Right lobe of liver (tissue), 6 donors: ENCODE measurements around the gene PCNX3. TPM values are rescaled to one million over a fixed set of nuclear protein-coding genes. Genes with fewer than 3 reads are reported as not detected.

Experiments used
- ATAC-seq, 4 donors: fragments of 200-7000 bp; cut with Tn5 transposase; one replicate each; pipeline ENCODE4 v1.9.1; 2020; ENCODE audit warnings: mild to moderate bottlenecking in 4 of 4, moderate library complexity in 4 of 4
- DNase-seq, 3 donors: peaks; one replicate each; pipeline ENCODE4 v3.0.0-alpha.2; 2020
- H3K27ac ChIP-seq, 3 donors: fragments of 200-600 bp; one replicate each; pipeline ENCODE4 v1.8.0; 2022
- H3K27me3 ChIP-seq, 2 donors: fragments of 200-600 bp; one replicate each; pipeline ENCODE4 v1.8.0; 2022
- H3K36me3 ChIP-seq, 4 donors: fragments of 200-600 bp; sonication (generic) in 1 of 4; one replicate each; pipeline versions ENCODE4 v1.5.1 to v1.8.0; 2017 to 2022; ENCODE audit warnings: control low read depth in 1 of 4
- H3K4me1 ChIP-seq, 4 donors: fragments of 200-600 bp; sonication (generic) in 1 of 4; one replicate each; pipeline versions ENCODE4 v1.5.1 to v1.8.0; 2017 to 2022; ENCODE audit warnings: control low read depth in 1 of 4
- H3K4me3 ChIP-seq, 3 donors: fragments of 200-600 bp; one replicate each; pipeline ENCODE4 v1.8.0; 2022
- H3K9me3 ChIP-seq, 4 donors: fragments of 200-600 bp; sonication (generic) in 1 of 4; one replicate each; pipeline versions ENCODE4 v1.5.1 to v1.8.0; 2017 to 2022; ENCODE audit warnings: control low read depth in 1 of 4
- CTCF ChIP-seq, 4 donors: fragments of 200-600 bp in 3 of 4; fragments of 450-650 bp in 1 of 4; IDR thresholded peaks; one replicate each; pipeline versions ENCODE4 v1.5.1 to v1.8.0; 2016 to 2022; ENCODE audit warnings: antibody characterized with exemption in 4 of 4, mild to moderate bottlenecking in 2 of 4
- POLR2A ChIP-seq: fragments of 450-650 bp; IDR thresholded peaks from one replicate; pipeline ENCODE4 v1.6.1; 2017; ENCODE audit warnings: antibody characterized with exemption, mild to moderate bottlenecking
- WGBS: methylation state at CpG from one replicate; pipeline ENCODE4 v1.1.6; 2018; ENCODE audit warnings: low coverage, low lambda C conversion rate; ENCODE audit not compliant: insufficient coverage; ENCODE audit errors: missing lambda C conversion rate; 5-methylcytosine and 5-hydroxymethylcytosine counted together
- intact Hi-C, 2 donors: fragments of 100-400 bp; cut with DNase I; formaldehyde crosslinking; loops; one replicate each; pipeline versions ENCODE4 v1.11.2 to v1.14.1; 2022
- total RNA-seq, 6 experiments: library from RNA; depleted of rRNA in 2 of 6; stranded (reverse); fragments of >200 nt in 2 of 6; fragmentation: NEBNext Ultra II Directional in 3 of 6; extraction: Animal tissue kit (Norgen Biotek cat#: 25700) in 3 of 6; gene quantifications; one replicate each; pipeline versions ENCODE4 v1.1.0 to v1.2.4, GENCODE V29; 2016 to 2023
- donor health status: DM: no; HTN: yes; CAD: no.
- donor health status: DM: no; HTN: no; CAD: no.
- donor health status: DM: no; HTN: no; CAD: no.
- donor health status: DM: no; HTN: yes; CAD: no.
- donor health status: DM: no; HTN: yes; CAD: no.

The PCNX3 gene
- total RNA-seq, 6 experiments from 2014 or later = 11.2 to 32.9 (median 12.4) TPM

GRCh38 chr11:65661599-65662246 lies 46.1 kb downstream of the PCNX3 start:
- 6% methylated on average over 6 of the region's 25 CpGs for WGBS
- TF ChIP-seq CTCF (IDR thresholded peaks at IDR 0.05) (no peak), POLR2A (no peak)
- Histone ChIP-seq H3K9me3 (no peaks in the 10 kb centered on the region), H3K36me3 (peaks cover 7 to 45% (median 23%) of the 10 kb centered on the region in 4 donors), H3K4me1 (peaks cover 0 to 25% (median 7%) of the 10 kb centered on the region in 4 donors), H3K27ac (peak overlapping the region; percentile 92 to 100 (median 95)), H3K27me3 (no peaks in the 10 kb centered on the region), H3K4me3 (peak overlapping the region; percentile 67 to 95 (median 88))
- peak in 2 of 4 donors; percentile 13 to 36 for ATAC-seq
- intact Hi-C loops = no loop called here
- no peak for DNase-seq

GRCh38 chr11:65662247-65662798 lies 46.7 kb downstream of the PCNX3 start:
- no peaks in the 10 kb centered on the region for H3K9me3 ChIP-seq
- H3K4me3 ChIP-seq = peak overlapping the region; percentile 67 to 95 (median 88)
- no peaks in the 10 kb centered on the region for H3K27me3 ChIP-seq
- 0% methylated on average over 5 of the region's 29 CpGs for WGBS
- intact Hi-C loops = no loop called here
- peaks cover 5 to 39% (median 21%) of the 10 kb centered on the region in 4 donors for H3K36me3 ChIP-seq
- H3K27ac ChIP-seq = peak overlapping the region; percentile 92 to 100 (median 95)
- TF ChIP-seq POLR2A = no peak
- no peak for TF ChIP-seq CTCF (IDR thresholded peaks at IDR 0.05)
- H3K4me1 ChIP-seq = peaks cover 0 to 25% (median 7%) of the 10 kb centered on the region in 4 donors
- peak in 2 of 4 donors; percentile 2 for ATAC-seq
- no peak for DNase-seq

GRCh38 chr11:65662799-65663638 lies 47.4 kb downstream of the PCNX3 start, which contains the start of gene RELA:
Gene RELA, minus strand, starts transcription at chr11:65662916. Its CDS starts 84 bp downstream, at chr11:65662832.
- 3% methylated on average over 12 of the region's 91 CpGs for WGBS
- DNase-seq (peak; percentile 95 to 96 (median 96)), ATAC-seq (peak; percentile 84 to 91 (median 88))
- peaks cover 3 to 32% (median 17%) of the 10 kb centered on the region in 4 donors for H3K36me3 ChIP-seq
- TF ChIP-seq POLR2A = peak; percentile 84
- TF ChIP-seq CTCF (IDR thresholded peaks at IDR 0.05) = no peak
- intact Hi-C loops = no loop called here
- peak within 1 kb of the TSS; percentile 92 to 100 (median 95) for H3K27ac ChIP-seq
- no peaks in the 10 kb centered on the region for H3K27me3 ChIP-seq
- no peaks in the 10 kb centered on the region for H3K9me3 ChIP-seq
- H3K4me1 ChIP-seq = peaks cover 0 to 25% (median 7%) of the 10 kb centered on the region in 4 donors
- H3K4me3 ChIP-seq = peak within 1 kb of the TSS; percentile 67 to 95 (median 88)

GRCh38 chr11:65663639-65664200 lies 48.1 kb downstream of the PCNX3 start:
- Histone ChIP-seq H3K27me3 (no peaks in the 10 kb centered on the region), H3K9me3 (no peaks in the 10 kb centered on the region), H3K4me3 (peak overlapping the region; percentile 67 to 95 (median 88)), H3K36me3 (peaks cover 3 to 25% (median 14%) of the 10 kb centered on the region in 4 donors), H3K4me1 (peaks cover 0 to 25% (median 7%) of the 10 kb centered on the region in 4 donors), H3K27ac (peak overlapping the region; percentile 92 to 100 (median 95))
- ATAC-seq (peak; percentile 33 to 42 (median 40)), DNase-seq (peak in 2 of 3 donors; percentile 57 to 61)
- WGBS = 3% methylated on average over 9 of the region's 15 CpGs
- TF ChIP-seq CTCF (IDR thresholded peaks at IDR 0.05) = no peak
- TF ChIP-seq POLR2A = no peak
- intact Hi-C loops = no loop called here
